Kidney (tissue), 14 donors: ENCODE measurements around the gene KCNJ2. TPM values are rescaled to one million over a fixed set of nuclear protein-coding genes. Genes with fewer than 3 reads are reported as not detected.

Source experiments
- DNase-seq, 5 donors: peaks; one replicate each; pipeline ENCODE4 v3.0.0-alpha.2; 2013 to 2020
- FAIRE-seq: peaks from 2 replicates; lab custom pipeline; 2012; peaks lifted over from hg19 to GRCh38; lab: Jason Lieb, UNC
- H3K27ac ChIP-seq, 2 donors: one replicate each; pipeline ENCODE4 v1.7.0; 2013; ENCODE audit warnings: low read depth in 2 of 2, low read length in 2 of 2, inconsistent platforms in 1 of 2
- H3K27me3 ChIP-seq: one replicate; pipeline ENCODE4 v1.7.1; 2013; ENCODE audit warnings: low read length, inconsistent platforms; ENCODE audit not compliant: control insufficient read depth, insufficient read depth
- H3K36me3 ChIP-seq, 3 donors: one replicate each; pipeline versions ENCODE4 v1.7.0 to v1.7.1; 2013; ENCODE audit warnings: low read length in 3 of 3, control low read depth in 1 of 3, inconsistent platforms in 1 of 3; ENCODE audit not compliant: insufficient read depth in 3 of 3, control insufficient read depth in 2 of 3
- H3K4me1 ChIP-seq, 3 donors: one replicate each; pipeline versions ENCODE4 v1.7.0 to v1.7.1; 2013; ENCODE audit warnings: low read length in 3 of 3, inconsistent platforms in 1 of 3, low read depth in 1 of 3; ENCODE audit not compliant: control insufficient read depth in 2 of 3, insufficient read depth in 2 of 3
- H3K4me3 ChIP-seq, 3 donors: one replicate each; pipeline versions ENCODE4 v1.7.0 to v1.8.1; 2013; ENCODE audit warnings: low read length in 3 of 3, control low read depth in 1 of 3, inconsistent platforms in 1 of 3
- H3K9ac ChIP-seq, 3 donors: one replicate each; pipeline versions ENCODE4 v1.7.0 to v1.7.1; 2013; ENCODE audit warnings: low read length in 3 of 3, control low read depth in 1 of 3, inconsistent platforms in 1 of 3
- H3K9me3 ChIP-seq, 3 donors: one replicate each; pipeline versions ENCODE4 v1.7.0 to v1.7.1; 2013; ENCODE audit warnings: low read length in 3 of 3, control low read depth in 1 of 3, inconsistent platforms in 1 of 3; ENCODE audit not compliant: control insufficient read depth in 2 of 3, insufficient read depth in 1 of 3
- CTCF ChIP-seq: IDR thresholded peaks from 3 replicates; pipeline ENCODE4 v1.5.1; 2012; ENCODE audit warnings: mild to moderate bottlenecking, moderate library complexity, borderline replicate concordance; ENCODE audit not compliant: insufficient read depth; ENCODE audit errors: extremely low read depth
- intact Hi-C: fragments of 100-400 bp; cut with DNase I; formaldehyde crosslinking; loops from one replicate; pipeline ENCODE4 v1.11.1; 2022
- polyA plus RNA-seq: library from polyadenylated mRNA; stranded (reverse); fragments of 350-450 nt; fragmentation: Illumina TruSeq; extraction: RNeasy Lipid Tissue Mini Kit (QIAGEN cat#74804); gene quantifications from one replicate; pipeline ENCODE4 v1.2.3, GENCODE V29; 2014; ENCODE audit warnings: low read depth, low replicate concordance; ENCODE audit not compliant: insufficient read depth
- total RNA-seq: library from RNA; stranded (reverse); fragmentation: NEBNext Ultra II Directional; extraction: Animal tissue kit (Norgen Biotek cat#: 25700); gene quantifications from one replicate; pipeline ENCODE4 v1.2.1, GENCODE V29; 2021
- donor health status: control.
- donor health status: control.
- donor health status: control.
- donor health status: control.
- donor health status: control.
- donor health status: DM: yes; HTN: yes; CAD: no.
- donor health status: Normal renal cell carcinoma (clear cell type).

The KCNJ2 gene
- total and polyA plus RNA-seq, 2 donors from 2014 or later, result 0.71 to 4.4 TPM

- DNase-seq, result no peak
- Histone ChIP-seq H3K27me3 (no peaks in the 10 kb centered on the region), H3K4me3 (no peak overlapping the region), H3K9ac (no peak overlapping the region), H3K4me1 (no peaks in the 10 kb centered on the region), H3K27ac (no peak overlapping the region), H3K9me3 (no peaks in the 10 kb centered on the region), H3K36me3 (no peaks in the 10 kb centered on the region)
- intact Hi-C loops, result no loop called here
- no peak for TF ChIP-seq CTCF
- no peak for FAIRE-seq
These were observed 12.0 kb downstream of the KCNJ2 start for GRCh38 chr17:70181376-70181775.

GRCh38 chr17:70181866-70182265, 12.5 kb downstream of the KCNJ2 start:
- Histone ChIP-seq H3K9ac (no peak overlapping the region), H3K9me3 (no peaks in the 10 kb centered on the region), H3K27me3 (no peaks in the 10 kb centered on the region), H3K4me3 (no peak overlapping the region), H3K4me1 (no peaks in the 10 kb centered on the region), H3K36me3 (no peaks in the 10 kb centered on the region), H3K27ac (no peak overlapping the region)
- no peak for TF ChIP-seq CTCF
- FAIRE-seq (no peak), DNase-seq (no peak)
- intact Hi-C loops, result no loop called here

GRCh38 chr17:70183508-70183907, 14.2 kb downstream of the KCNJ2 start:
- Histone ChIP-seq H3K9me3 (no peaks in the 10 kb centered on the region), H3K27me3 (no peaks in the 10 kb centered on the region), H3K27ac (no peak overlapping the region), H3K36me3 (no peaks in the 10 kb centered on the region), H3K9ac (no peak overlapping the region), H3K4me3 (no peak overlapping the region), H3K4me1 (no peaks in the 10 kb centered on the region)
- DNase-seq (no peak), FAIRE-seq (no peak)
- no peak for TF ChIP-seq CTCF
- intact Hi-C loops, result no loop called here

GRCh38 chr17:70184207-70184606, 14.9 kb downstream of the KCNJ2 start:
- no peak for TF ChIP-seq CTCF
- intact Hi-C loops, result no loop called here
- no peak overlapping the region for H3K27ac ChIP-seq
- FAIRE-seq (no peak), DNase-seq (no peak)
- H3K9ac ChIP-seq, result no peak overlapping the region
- no peaks in the 10 kb centered on the region for H3K9me3 ChIP-seq
- no peaks in the 10 kb centered on the region for H3K27me3 ChIP-seq
- H3K4me1 ChIP-seq, result no peaks in the 10 kb centered on the region
- H3K36me3 ChIP-seq, result no peaks in the 10 kb centered on the region
- no peak overlapping the region for H3K4me3 ChIP-seq
